Activated T-cell treated with anti-CD3 and anti-CD28 coated beads, Interleukin-2, amount 50 U/mL, for 1 hour (primary cell): ENCODE measurements around the gene RPS25.
"Not testable (repeated sequence)": the region's sequence is repeated elsewhere in the genome, so short reads cannot be mapped to it uniquely, and the experiment has no call there.

Source experiments
- DNase-seq: peaks from one replicate; pipeline ENCODE4 v3.0.0-alpha.2; 2020

The RPS25 gene

GRCh38 chr11:119018074-119018938 lies at the start of gene RPS25, which contains the start of gene TRAPPC4:
Gene RPS25 (minus strand): TSS chr11:119018343. CDS start chr11:119018284, 59 bp downstream.
Gene TRAPPC4 (plus strand): TSS chr11:119018766. CDS start chr11:119018796, 30 bp downstream.
- DNase-seq, result peak; percentile 94

- peak; percentile 95 for DNase-seq
Measured at GRCh38 chr11:119067371-119068222, 49.5 kb upstream of the RPS25 start, which contains the start of gene VPS11. Gene VPS11 (plus strand): TSS chr11:119067818. CDS start chr11:119067824, 6 bp downstream.

GRCh38 chr11:119065369-119065768 lies 47.2 kb upstream of the RPS25 start:
- DNase-seq, result peak; percentile 40

- DNase-seq, result no peak
Measured at GRCh38 chr11:119062779-119063178, 44.6 kb upstream of the RPS25 start.

GRCh38 chr11:119061256-119061655 lies 43.1 kb upstream of the RPS25 start:
- DNase-seq, result no peak

- DNase-seq, result not testable (repeated sequence)
Measured at GRCh38 chr11:119059128-119059527, 41.0 kb upstream of the RPS25 start.

- peak; percentile 98 for DNase-seq
Measured at GRCh38 chr11:119057000-119057769, 39.0 kb upstream of the RPS25 start, which contains the start of gene HYOU1. Gene HYOU1 (minus strand): TSS chr11:119057205. CDS start chr11:119056160, 1,045 bp downstream.

- peak; percentile 57 for DNase-seq
Measured at GRCh38 chr11:119056421-119056999, 38.4 kb upstream of the RPS25 start.

- DNase-seq, result no peak
Measured at GRCh38 chr11:119055901-119056300, 37.8 kb upstream of the RPS25 start.

- no peak for DNase-seq
Measured at GRCh38 chr11:119054418-119054817, 36.3 kb upstream of the RPS25 start.

GRCh38 chr11:119052163-119052814 lies 34.1 kb upstream of the RPS25 start:
- no peak for DNase-seq

GRCh38 chr11:119051440-119052162 lies 33.5 kb upstream of the RPS25 start:
- no peak for DNase-seq

- no peak for DNase-seq
Measured at GRCh38 chr11:119049081-119049480, 30.9 kb upstream of the RPS25 start.

- no peak for DNase-seq
Measured at GRCh38 chr11:119048644-119049043, 30.5 kb upstream of the RPS25 start.

GRCh38 chr11:119047205-119047604 lies 29.1 kb upstream of the RPS25 start:
- no peak for DNase-seq

- no peak for DNase-seq
Measured at GRCh38 chr11:119046489-119046888, 28.3 kb upstream of the RPS25 start.

- no peak for DNase-seq
Measured at GRCh38 chr11:119044708-119045107, 26.6 kb upstream of the RPS25 start.

GRCh38 chr11:119042927-119043326 lies 24.8 kb upstream of the RPS25 start:
- no peak for DNase-seq

- DNase-seq, result no peak
Measured at GRCh38 chr11:119041821-119042514, 23.8 kb upstream of the RPS25 start.

- not testable (repeated sequence) for DNase-seq
Measured at GRCh38 chr11:119039471-119039870, 21.3 kb upstream of the RPS25 start.
